A673 (cell line): ENCODE results near the gene LMF2.

Experiments used
- EZH2 ChIP-seq: fragments of 200-600 bp; sonication (generic); IDR thresholded peaks from 2 replicates; pipeline ENCODE4 v1.6.1; 2017; ENCODE audit warnings: borderline replicate concordance, low read depth, mild to moderate bottlenecking, mixed read lengths, antibody characterized with exemption, low read length; ENCODE audit not compliant: poor library complexity, severe bottlenecking
- TF ChIP-seq, protein P1 (sequence below): fragments of 300-800, 200-600 bp; sonication (generic); conservative IDR thresholded peaks from 2 replicates; pipeline ENCODE4 v1.5.1; 2017; ENCODE audit warnings: low read depth, mild to moderate bottlenecking, antibody characterized with exemption, low read length, moderate library complexity, mixed read lengths

DNA sequence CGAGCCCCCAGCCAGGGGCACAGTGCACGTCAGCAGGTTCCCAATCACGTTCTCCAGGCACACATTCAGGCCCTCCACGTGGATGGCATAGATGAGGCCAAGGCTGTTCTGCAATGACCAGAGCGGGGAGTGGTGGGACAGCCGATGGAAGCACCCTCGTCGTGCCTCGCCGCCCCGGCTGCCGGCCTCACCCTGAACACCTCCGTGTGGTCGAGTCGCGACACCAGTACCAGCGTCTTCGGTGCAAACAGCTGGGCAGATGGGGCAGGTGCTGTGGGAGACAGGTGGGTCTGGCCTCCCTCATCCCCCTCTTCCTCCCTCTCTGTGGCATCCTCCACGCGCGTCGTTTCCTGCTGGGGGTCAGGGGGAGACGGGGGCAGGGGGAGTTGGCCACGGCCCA lies 40.2 kb downstream of the LMF2 start:
- TF ChIP-seq EZH2, result no peak
- TF ChIP-seq, protein P1, sequence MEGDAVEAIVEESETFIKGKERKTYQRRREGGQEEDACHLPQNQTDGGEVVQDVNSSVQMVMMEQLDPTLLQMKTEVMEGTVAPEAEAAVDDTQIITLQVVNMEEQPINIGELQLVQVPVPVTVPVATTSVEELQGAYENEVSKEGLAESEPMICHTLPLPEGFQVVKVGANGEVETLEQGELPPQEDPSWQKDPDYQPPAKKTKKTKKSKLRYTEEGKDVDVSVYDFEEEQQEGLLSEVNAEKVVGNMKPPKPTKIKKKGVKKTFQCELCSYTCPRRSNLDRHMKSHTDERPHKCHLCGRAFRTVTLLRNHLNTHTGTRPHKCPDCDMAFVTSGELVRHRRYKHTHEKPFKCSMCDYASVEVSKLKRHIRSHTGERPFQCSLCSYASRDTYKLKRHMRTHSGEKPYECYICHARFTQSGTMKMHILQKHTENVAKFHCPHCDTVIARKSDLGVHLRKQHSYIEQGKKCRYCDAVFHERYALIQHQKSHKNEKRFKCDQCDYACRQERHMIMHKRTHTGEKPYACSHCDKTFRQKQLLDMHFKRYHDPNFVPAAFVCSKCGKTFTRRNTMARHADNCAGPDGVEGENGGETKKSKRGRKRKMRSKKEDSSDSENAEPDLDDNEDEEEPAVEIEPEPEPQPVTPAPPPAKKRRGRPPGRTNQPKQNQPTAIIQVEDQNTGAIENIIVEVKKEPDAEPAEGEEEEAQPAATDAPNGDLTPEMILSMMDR, result no peak
